SU-DHL-6 (cell line): Measurements from ENCODE around the gene SNX1.

ENCODE experiments used
- CTCF ChIP-seq: fragments of 200-600 bp; sonication (generic); IDR thresholded peaks from one replicate; pipeline ENCODE4 v1.5.1; 2017; ENCODE audit warnings: antibody characterized with exemption, mild to moderate bottlenecking, low read length, moderate library complexity; ENCODE audit not compliant: insufficient read depth, poor library complexity, severe bottlenecking
- EZH2phosphoT487 ChIP-seq: fragments of 200-600 bp; sonication (generic), shearing (Covaris generic); conservative IDR thresholded peaks from 2 replicates; pipeline ENCODE4 v1.6.1; 2018; ENCODE audit warnings: mild to moderate bottlenecking, antibody characterized with exemption, low read length, moderate library complexity, mixed read lengths

GRCh38 chr15:64138331-64138941 lies 42.7 kb downstream of the SNX1 start:
- no peak for TF ChIP-seq CTCF
- TF ChIP-seq EZH2phosphoT487, result no peak
